BLaER1 treated with 17β-estradiol and CSF1 and Interleukin-3, amounts not matched to agents 10 nM and 100 nM (cell line): ENCODE data around the gene COL28A1.
"Not testable (repeated sequence)": the region's sequence is repeated elsewhere in the genome, so short reads cannot be mapped to it uniquely, and the experiment has no call there.

ENCODE experiments used
- H3K27ac ChIP-seq, 11 experiments: shearing (Covaris generic); formaldehyde crosslinking; 2 replicates each; pipeline ENCODE4 v1.8.1; 2022
- H3K27me3 ChIP-seq, 11 experiments: shearing (Covaris generic); formaldehyde crosslinking; 2 replicates each; pipeline ENCODE4 v1.8.1; 2022
- H3K36me3 ChIP-seq, 11 experiments: shearing (Covaris generic); formaldehyde crosslinking; 2 replicates each; pipeline ENCODE4 v1.8.1; 2022
- H3K4me1 ChIP-seq, 10 experiments: shearing (Covaris generic); formaldehyde crosslinking; 2 replicates each; pipeline ENCODE4 v1.8.1; 2022
- H3K4me2 ChIP-seq, 11 experiments: shearing (Covaris generic); formaldehyde crosslinking; 2 replicates each; pipeline ENCODE4 v1.8.1; 2022
- H3K4me3 ChIP-seq, 10 experiments: shearing (Covaris generic); formaldehyde crosslinking; 2 replicates each; pipeline ENCODE4 v1.8.1; 2022
- H3K9ac ChIP-seq, 11 experiments: shearing (Covaris generic); formaldehyde crosslinking; 2 replicates each; pipeline ENCODE4 v1.8.1; 2022
- H3K9me3 ChIP-seq, 11 experiments: shearing (Covaris generic); formaldehyde crosslinking; replicated peaks in 1 of 11; 2 replicates each; pipeline ENCODE4 v1.8.1; 2022
- H4K20me1 ChIP-seq, 11 experiments: shearing (Covaris generic); formaldehyde crosslinking; 2 replicates each; pipeline ENCODE4 v1.8.1; 2022
- Cebpa-rat ChIP-seq, 11 experiments: shearing (Covaris generic); IDR thresholded peaks; 2 replicates each; pipeline ENCODE4 v1.8.1; 2022

The COL28A1 gene

DNA sequence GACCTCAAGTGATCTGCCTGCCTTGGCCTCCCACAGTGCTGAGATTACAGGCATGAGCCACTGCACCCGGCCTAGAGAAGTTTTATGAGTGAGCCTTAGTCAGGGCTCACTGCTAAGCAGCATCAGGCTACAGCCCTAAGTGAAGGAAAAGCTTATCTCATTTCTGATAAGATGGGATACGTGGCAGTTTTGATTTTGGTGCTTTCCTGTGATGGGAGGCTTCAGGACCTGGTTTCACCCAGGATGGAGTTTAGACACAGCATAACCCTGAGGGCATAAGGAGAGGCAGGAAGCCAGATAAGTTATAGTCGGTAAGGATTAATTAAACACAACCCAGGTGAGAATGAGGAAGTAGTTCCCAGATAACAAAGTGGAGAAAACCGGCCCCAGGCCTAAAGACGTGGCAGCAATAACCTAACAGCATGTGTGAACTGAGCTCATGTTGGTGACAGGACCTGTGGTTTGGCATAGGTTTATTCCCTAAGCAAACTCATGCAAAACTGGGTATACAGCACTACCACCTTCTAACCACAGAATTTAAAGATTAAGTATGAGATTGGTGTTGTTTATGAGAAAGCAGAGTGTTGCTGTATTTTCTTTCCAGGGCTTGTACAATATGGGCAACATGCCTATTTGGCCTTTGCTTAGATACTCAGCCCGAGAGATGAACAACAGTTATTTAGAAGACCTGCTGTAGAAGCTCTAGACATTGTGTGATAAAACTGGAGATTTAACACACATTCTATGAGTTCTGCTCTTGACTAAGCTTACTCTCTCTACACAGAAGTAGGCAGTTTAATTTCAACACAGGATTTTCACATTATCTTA lies 119.4 kb downstream of the COL28A1 start:
- TF ChIP-seq Cebpa-rat (IDR thresholded peaks at IDR 0.05), result no peak
- no peaks in the 10 kb centered on the region for H3K9me3 ChIP-seq
- no peak overlapping the region for H3K4me3 ChIP-seq
- H3K36me3 ChIP-seq, result no peaks in the 10 kb centered on the region
- no peaks in the 10 kb centered on the region for H3K27me3 ChIP-seq
- no peak overlapping the region for H3K9ac ChIP-seq
- H3K4me2 ChIP-seq, result no peak overlapping the region
- no peak overlapping the region for H3K27ac ChIP-seq
- peaks cover 0 to 11% (median 0%) of the 10 kb centered on the region in 10 experiments; a peak in 4 of 20 replicates for H3K4me1 ChIP-seq
- H4K20me1 ChIP-seq, result no peaks in the 10 kb centered on the region

DNA sequence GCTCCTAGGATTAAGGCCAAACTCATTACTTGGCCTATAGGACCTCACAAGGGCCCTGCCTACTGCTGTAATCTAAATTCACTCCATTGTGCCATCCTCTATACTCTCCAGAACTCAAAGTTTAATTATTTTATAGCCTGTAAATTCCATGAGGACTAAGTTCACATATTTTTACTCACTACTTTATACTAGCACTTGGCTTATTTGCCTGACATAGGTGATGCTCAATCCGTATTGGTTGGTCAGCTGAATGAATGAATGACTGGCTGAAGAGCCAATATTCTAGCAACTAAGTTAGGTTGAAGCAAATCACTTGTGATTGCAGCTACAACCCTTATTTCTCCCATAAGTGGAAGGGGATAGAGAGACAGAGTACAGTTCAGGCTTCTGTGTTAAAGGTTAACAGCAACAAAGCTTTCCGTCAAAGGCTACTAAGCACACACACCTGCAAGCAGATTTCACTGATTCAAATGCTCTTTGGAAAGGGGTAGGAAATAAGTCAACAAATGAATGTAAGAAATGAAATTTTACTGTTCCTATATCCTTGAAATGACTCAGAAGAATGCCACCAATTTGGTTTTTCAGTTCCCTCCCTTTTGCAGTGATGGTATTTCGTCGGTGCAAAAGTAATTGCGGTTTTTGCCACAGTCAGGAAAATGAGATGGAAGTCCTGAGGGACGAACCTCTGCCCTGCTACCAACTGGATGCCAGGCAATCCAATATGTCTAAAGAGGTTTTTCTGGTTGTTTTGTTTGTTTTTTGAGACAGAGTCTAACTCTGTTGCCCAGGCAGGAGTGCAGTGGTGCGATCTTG lies 120.7 kb downstream of the COL28A1 start:
- no peak for TF ChIP-seq Cebpa-rat (IDR thresholded peaks at IDR 0.05)
- peaks cover 0 to 11% (median 0%) of the 10 kb centered on the region in 10 experiments; a peak in 4 of 20 replicates for H3K4me1 ChIP-seq
- no peaks in the 10 kb centered on the region for H4K20me1 ChIP-seq
- no peak overlapping the region for H3K4me3 ChIP-seq
- no peaks in the 10 kb centered on the region for H3K27me3 ChIP-seq
- H3K4me2 ChIP-seq, result no peak overlapping the region
- no peak overlapping the region for H3K9ac ChIP-seq
- no peaks in the 10 kb centered on the region for H3K36me3 ChIP-seq
- H3K27ac ChIP-seq, result no peak overlapping the region
- no peaks in the 10 kb centered on the region for H3K9me3 ChIP-seq

DNA sequence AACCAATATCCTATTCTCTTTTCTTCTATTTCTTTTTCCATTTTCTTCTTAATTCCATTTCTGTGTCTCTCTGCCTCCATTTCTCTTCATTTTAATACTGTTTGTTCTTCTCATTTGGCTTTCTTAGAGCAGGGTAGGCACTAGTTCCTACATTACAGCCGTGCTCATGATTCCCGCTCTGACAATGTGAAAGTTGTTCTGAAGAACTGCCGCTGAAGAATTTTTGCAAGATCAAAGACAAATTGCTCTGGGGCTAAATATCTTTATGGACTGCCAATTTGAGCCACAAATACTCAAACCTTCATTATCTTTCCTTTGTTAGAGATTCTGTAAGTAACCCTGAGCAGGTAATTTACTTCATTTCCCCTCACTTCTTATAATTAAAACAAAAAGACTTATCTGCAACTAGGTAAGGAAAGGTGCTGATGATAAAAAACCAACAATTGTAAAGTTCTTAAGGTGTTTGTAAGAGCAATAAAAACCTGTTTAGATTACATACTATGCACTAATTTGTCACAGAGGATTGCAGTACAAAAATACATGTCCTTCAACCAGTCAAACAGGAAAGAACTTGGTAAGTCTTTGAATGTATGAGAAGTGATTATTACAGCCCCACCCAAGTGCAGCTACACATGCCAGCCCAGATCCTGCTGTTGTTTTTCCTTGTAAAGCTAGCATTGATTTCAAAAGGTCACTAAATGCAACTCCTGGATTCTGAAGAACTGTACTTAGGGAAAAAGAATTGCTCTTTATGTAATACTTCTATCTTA lies 127.5 kb downstream of the COL28A1 start:
- no peaks in the 10 kb centered on the region for H3K36me3 ChIP-seq
- peaks cover 12 to 24% (median 14%) of the 10 kb centered on the region in 11 experiments; a peak in 17 of 22 replicates for H3K9me3 ChIP-seq
- TF ChIP-seq Cebpa-rat (IDR thresholded peaks at IDR 0.05), result no peak
- H3K4me3 ChIP-seq, result no peak overlapping the region
- H3K27ac ChIP-seq, result no peak overlapping the region
- no peaks in the 10 kb centered on the region for H3K4me1 ChIP-seq
- no peaks in the 10 kb centered on the region for H4K20me1 ChIP-seq
- no peak overlapping the region for H3K4me2 ChIP-seq
- no peaks in the 10 kb centered on the region for H3K27me3 ChIP-seq
- no peak overlapping the region for H3K9ac ChIP-seq

DNA sequence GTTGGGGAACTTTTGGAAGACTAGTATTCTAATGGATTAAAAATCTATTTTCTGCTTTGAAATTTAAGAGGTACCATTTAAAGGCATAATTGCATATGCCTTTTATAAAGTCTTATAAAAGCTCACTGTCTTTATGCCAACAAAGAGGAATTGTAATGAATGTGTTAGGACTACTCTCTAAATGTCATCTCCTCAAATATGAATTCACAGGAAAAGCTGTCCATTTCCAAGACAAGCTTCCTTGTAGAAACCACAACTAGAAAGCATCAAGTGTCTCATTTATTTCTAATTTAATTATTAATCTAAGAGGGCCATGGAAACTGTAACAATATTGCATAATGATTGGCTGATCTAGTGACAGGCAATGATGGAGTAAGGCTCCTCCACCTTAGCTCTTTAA lies 130.2 kb downstream of the COL28A1 start:
- H3K27ac ChIP-seq, result no peak overlapping the region
- H3K4me2 ChIP-seq, result no peak overlapping the region
- no peak for TF ChIP-seq Cebpa-rat (IDR thresholded peaks at IDR 0.05)
- no peak overlapping the region for H3K9ac ChIP-seq
- H3K4me3 ChIP-seq, result no peak overlapping the region
- H3K4me1 ChIP-seq, result no peaks in the 10 kb centered on the region
- H3K36me3 ChIP-seq, result no peaks in the 10 kb centered on the region
- H3K9me3 ChIP-seq, result peaks cover 12 to 24% (median 14%) of the 10 kb centered on the region in 11 experiments; a peak in 17 of 22 replicates
- H4K20me1 ChIP-seq, result no peaks in the 10 kb centered on the region
- H3K27me3 ChIP-seq, result no peaks in the 10 kb centered on the region

DNA sequence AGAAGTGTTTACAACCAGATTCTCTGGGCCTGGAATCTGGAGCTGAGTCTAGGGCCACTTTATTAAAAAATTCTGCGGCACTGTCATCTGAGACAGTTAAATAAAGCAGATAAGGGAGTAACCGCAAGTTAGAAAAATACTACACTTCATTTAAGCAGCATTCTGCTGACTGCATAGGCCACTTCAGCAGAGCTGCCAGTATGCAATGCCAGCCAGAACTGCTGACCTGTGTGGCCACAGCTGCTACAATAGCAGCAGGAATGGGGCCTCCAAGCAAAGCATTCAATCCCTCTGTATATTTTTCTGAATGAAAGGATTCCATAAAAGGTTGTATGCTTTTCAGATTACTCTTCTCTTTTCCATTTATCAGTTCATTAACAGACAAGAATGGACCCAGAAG lies 136.0 kb downstream of the COL28A1 start:
- Histone ChIP-seq H3K4me3 (no peak overlapping the region), H3K9ac (no peak overlapping the region), H3K27ac (no peak overlapping the region), H3K36me3 (no peaks in the 10 kb centered on the region), H3K9me3 (no peaks in the 10 kb centered on the region), H4K20me1 (no peaks in the 10 kb centered on the region), H3K4me2 (no peak overlapping the region), H3K4me1 (no peaks in the 10 kb centered on the region), H3K27me3 (no peaks in the 10 kb centered on the region)
- TF ChIP-seq Cebpa-rat (IDR thresholded peaks at IDR 0.05), result no peak

DNA sequence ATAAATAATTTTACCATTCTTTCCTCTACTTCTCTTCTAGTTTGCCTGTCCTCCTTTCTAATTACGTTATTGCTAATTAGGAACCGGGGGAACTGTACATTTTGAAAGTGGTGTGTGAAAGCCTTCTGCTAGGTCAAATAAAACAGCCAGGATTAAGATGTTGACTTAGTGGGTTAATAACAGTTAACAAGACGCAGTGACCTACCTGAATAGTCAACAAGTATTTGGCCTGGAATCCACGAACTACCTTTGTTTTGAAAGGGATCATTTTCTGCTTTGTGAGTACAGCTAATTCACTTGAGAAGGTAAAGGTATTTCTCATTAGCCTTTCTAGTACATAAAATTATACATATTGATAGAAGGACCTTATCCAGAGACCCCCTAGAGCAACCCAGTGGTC lies 139.9 kb downstream of the COL28A1 start:
- Histone ChIP-seq H3K9ac (no peak overlapping the region), H3K27me3 (no peaks in the 10 kb centered on the region), H3K27ac (no peak overlapping the region), H3K4me1 (no peaks in the 10 kb centered on the region), H4K20me1 (no peaks in the 10 kb centered on the region), H3K36me3 (no peaks in the 10 kb centered on the region), H3K9me3 (peaks cover 4 to 22% (median 14%) of the 10 kb centered on the region in 11 experiments; a peak in 12 of 22 replicates), H3K4me3 (no peak overlapping the region), H3K4me2 (no peak overlapping the region)
- no peak for TF ChIP-seq Cebpa-rat (IDR thresholded peaks at IDR 0.05)

DNA sequence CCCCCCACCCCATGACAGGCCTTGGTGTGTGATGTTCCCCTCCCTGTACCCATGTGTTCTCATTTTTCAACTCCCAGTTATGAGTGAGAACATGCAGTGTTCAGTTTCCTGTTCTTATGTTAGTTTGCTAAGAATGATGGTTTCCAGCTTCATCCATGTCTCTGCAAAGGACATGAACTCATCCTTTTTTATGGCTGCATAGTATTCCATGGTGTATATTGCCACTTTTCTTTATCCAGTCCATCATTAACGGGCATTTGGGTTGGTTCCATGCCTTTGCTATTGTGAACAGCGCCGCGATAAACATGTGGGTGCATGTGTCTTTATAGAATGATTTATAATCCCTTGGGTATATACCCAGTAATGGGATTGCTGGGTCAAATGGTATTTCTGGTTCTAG lies 147.5 kb downstream of the COL28A1 start:
- not testable (repeated sequence) for H3K27me3 ChIP-seq, H3K4me3 ChIP-seq, H3K27ac ChIP-seq, H3K4me2 ChIP-seq, H3K9ac ChIP-seq, H4K20me1 ChIP-seq, H3K36me3 ChIP-seq
- peaks cover 0 to 11% (median 0%) of the 10 kb centered on the region in 10 experiments; a peak in 2 of 20 replicates for H3K4me1 ChIP-seq
- peaks cover 7 to 22% (median 13%) of the 10 kb centered on the region in 11 experiments; a peak in 11 of 22 replicates for H3K9me3 ChIP-seq

DNA sequence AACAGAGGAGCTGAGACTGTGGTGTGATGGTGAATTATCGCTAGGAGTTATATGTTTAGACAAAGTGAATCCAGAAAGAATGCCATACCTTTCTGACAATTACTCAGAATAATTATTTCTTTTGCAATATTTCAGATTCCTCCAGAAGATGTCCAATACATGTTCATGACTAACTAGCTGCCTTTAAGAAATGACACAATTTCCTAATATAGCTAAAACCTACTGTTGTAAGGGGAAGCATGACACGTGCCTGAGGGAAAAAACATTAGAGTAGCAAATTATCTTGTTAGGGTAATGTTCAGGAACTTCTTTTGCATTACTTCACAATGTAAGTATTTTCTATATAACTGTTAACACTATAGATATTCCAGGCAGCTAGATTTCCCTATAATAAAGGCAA lies 150.3 kb downstream of the COL28A1 start:
- no peaks in the 10 kb centered on the region for H3K36me3 ChIP-seq
- no peaks in the 10 kb centered on the region for H3K27me3 ChIP-seq
- H3K27ac ChIP-seq, result no peak overlapping the region
- no peak overlapping the region for H3K9ac ChIP-seq
- H3K4me3 ChIP-seq, result no peak overlapping the region
- no peaks in the 10 kb centered on the region for H4K20me1 ChIP-seq
- peak overlapping the region in 2 of 11 experiments; percentile 2 to 13; a peak in 2 of 22 replicates for H3K4me2 ChIP-seq
- peaks cover 0 to 11% (median 0%) of the 10 kb centered on the region in 10 experiments; a peak in 2 of 20 replicates for H3K4me1 ChIP-seq
- no peak for TF ChIP-seq Cebpa-rat (IDR thresholded peaks at IDR 0.05)
- peaks cover 0 to 6% (median 0%) of the 10 kb centered on the region in 11 experiments; a peak in 5 of 22 replicates for H3K9me3 ChIP-seq

DNA sequence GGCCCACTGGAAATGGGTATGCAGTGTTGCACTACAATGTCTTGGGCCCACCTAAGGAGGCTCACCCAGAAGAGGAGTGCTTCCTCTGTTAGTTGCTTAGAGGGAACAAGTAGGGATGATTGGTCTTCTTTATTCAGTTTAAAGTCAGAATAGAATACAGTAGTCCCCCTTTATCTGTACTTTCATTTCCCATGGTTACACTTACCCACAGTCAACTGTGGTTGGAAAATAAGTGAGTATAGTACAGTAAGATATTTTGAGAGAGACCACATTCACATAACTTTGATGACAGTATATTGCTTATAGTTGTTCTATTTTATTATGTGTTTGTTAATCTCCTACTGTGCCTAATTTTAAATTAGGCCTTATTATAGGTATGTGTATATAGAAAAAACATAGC lies 151.4 kb downstream of the COL28A1 start:
- Histone ChIP-seq H3K4me1 (peaks cover 0 to 11% (median 0%) of the 10 kb centered on the region in 10 experiments; a peak in 2 of 20 replicates), H3K27ac (no peak overlapping the region), H3K9ac (no peak overlapping the region), H3K9me3 (peaks cover 0 to 6% (median 0%) of the 10 kb centered on the region in 11 experiments; a peak in 3 of 22 replicates), H3K27me3 (no peaks in the 10 kb centered on the region), H3K4me3 (no peak overlapping the region), H3K4me2 (no peak overlapping the region), H3K36me3 (no peaks in the 10 kb centered on the region), H4K20me1 (no peaks in the 10 kb centered on the region)
- no peak for TF ChIP-seq Cebpa-rat (IDR thresholded peaks at IDR 0.05)
